ENCODE data around the gene DNAJC4.

Gene DNAJC4, protein sequence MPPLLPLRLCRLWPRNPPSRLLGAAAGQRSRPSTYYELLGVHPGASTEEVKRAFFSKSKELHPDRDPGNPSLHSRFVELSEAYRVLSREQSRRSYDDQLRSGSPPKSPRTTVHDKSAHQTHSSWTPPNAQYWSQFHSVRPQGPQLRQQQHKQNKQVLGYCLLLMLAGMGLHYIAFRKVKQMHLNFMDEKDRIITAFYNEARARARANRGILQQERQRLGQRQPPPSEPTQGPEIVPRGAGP

DNA sequence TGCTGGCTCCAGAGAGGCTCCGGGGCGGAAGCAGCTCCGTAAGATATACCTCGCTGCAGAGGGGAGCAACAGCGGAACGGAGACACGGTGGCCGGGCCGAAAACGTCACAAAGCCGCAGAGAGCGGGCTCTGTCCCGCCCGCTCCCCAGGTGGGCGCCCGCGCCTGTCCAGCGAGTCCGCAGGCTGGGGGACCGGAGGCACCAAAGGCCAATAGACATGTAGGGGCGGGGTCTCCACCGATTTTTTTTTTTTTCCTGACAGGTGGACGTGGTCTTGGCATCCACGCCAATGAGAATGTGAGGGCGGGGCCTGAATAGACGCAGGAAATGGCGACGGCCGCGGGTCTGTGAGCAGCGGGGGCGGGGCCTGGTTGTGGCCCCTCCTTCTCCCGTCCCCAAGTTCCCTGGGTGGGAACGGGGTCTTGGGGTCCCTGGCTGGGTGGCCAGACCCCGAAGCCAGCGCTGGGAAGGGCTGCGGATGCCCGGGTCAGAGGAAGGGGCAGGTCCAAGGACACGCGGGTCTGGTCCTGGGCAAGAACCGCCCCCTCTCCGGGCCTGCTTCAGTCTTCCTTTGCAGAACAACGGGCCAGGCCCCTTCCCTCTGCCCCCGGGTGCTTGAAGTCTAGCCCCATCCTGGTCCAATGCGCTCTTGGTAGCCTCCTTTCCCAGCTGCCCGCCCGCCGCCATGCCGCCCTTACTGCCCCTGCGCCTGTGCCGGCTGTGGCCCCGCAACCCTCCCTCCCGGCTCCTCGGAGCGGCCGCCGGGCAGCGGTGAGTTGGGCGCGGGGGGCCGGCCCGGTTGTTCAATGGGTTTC is at the start of gene DNAJC4:
DNAJC4 (plus strand) TSS at position 378 of the 814 bp plus-strand sequence; CDS start at position 685, 307 bp downstream.
- POLR2A ChIA-PET: interaction anchor here (0.6 kb wide), 1 partner anchor 40 kb away, joined by 6 read pairs; no protein-coding TSS in a partner anchor
- TF ChIP-seq, protein P1, sequence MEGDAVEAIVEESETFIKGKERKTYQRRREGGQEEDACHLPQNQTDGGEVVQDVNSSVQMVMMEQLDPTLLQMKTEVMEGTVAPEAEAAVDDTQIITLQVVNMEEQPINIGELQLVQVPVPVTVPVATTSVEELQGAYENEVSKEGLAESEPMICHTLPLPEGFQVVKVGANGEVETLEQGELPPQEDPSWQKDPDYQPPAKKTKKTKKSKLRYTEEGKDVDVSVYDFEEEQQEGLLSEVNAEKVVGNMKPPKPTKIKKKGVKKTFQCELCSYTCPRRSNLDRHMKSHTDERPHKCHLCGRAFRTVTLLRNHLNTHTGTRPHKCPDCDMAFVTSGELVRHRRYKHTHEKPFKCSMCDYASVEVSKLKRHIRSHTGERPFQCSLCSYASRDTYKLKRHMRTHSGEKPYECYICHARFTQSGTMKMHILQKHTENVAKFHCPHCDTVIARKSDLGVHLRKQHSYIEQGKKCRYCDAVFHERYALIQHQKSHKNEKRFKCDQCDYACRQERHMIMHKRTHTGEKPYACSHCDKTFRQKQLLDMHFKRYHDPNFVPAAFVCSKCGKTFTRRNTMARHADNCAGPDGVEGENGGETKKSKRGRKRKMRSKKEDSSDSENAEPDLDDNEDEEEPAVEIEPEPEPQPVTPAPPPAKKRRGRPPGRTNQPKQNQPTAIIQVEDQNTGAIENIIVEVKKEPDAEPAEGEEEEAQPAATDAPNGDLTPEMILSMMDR (IDR thresholded peaks at IDR 0.05; ENCODE audit: control extremely low read depth, extremely low read depth, low read depth, missing control alignments): no peak
- peak; percentile 89 for DNase-seq (ENCODE audit: extremely low spot score)
- CTCF ChIA-PET: interaction anchor here (1.1 to 30.9 kb wide), 2 partner anchors 13 to 20 kb away, joined by 3 to 368 read pairs; partner anchors contain the start of gene FERMT3

- TF ChIP-seq, protein P1 (IDR thresholded peaks at IDR 0.05; ENCODE audit: control extremely low read depth, extremely low read depth, low read depth, missing control alignments): no peak
- DNase-seq (ENCODE audit: extremely low spot score): no peak
- POLR2A ChIA-PET: interaction anchor here (0.6 to 1.0 kb wide), 3 partner anchors 58 to 181 kb away, joined by 3 read pairs; partner anchors contain the start of gene PPP1R14B
- CTCF ChIA-PET: interaction anchor here (1.0 to 2.0 kb wide), 4 partner anchors 14 to 413 kb away, joined by 3 to 8 read pairs (median 4); no protein-coding TSS in a partner anchor
Observed at GRCh38 chr11:64180891-64181290, 49.5 kb upstream of the DNAJC4 start.

DNA sequence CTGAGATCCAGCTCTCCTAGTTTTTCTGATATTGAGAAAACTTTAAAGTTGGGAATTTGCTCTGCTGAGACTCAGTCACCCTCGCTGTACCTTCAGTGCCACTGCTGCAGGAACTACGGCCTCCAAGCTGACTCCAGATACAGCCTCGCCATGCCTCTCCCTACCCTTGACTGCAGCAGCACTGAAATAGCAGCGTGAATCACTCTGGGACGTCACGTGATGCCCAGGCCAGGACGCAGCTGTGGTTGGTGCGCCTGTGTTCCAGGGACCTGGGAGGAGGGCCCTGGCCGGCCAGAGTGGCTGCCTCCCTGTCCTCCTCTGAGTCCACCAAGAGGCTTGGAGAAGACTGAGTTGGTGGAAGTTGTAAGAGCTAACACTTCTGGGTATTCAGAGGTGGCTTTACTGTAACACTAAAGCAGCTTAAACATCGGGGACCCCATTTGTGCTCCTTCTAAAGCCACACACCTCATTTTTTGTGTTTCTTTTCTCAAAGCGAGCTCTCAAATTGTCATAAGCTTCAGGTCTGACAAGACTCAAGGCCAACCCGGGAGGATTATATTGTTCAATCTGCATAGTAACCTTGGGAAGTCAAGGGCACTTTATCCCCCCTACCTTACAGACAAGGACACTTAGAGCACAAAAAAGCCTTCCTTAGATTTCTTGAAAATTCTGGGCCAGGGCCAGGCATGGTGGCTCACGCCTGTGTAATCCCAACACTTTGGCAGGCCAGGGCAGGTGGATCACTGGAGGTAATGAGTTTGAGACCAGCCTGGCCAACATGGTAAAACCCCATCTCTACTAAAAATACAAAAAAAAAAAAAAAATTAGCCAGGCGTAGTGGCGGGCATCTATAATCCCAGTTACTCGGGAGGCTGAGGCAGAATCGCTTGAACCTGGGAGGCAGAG is 48.6 kb upstream of the DNAJC4 start:
- POLR2A ChIA-PET: interaction anchor here (0.5 to 1.0 kb wide), 4 partner anchors 26 to 1362 kb away, joined by 3 to 4 read pairs (median 3); no protein-coding TSS in a partner anchor
- CTCF ChIA-PET: interaction anchor here (1.0 to 2.0 kb wide), 4 partner anchors 15 to 414 kb away, joined by 3 to 8 read pairs (median 4); no protein-coding TSS in a partner anchor
- TF ChIP-seq, protein P1 (IDR thresholded peaks at IDR 0.05; ENCODE audit: control extremely low read depth, extremely low read depth, low read depth, missing control alignments): no peak
- DNase-seq (ENCODE audit: extremely low spot score): peak; percentile 52

DNA sequence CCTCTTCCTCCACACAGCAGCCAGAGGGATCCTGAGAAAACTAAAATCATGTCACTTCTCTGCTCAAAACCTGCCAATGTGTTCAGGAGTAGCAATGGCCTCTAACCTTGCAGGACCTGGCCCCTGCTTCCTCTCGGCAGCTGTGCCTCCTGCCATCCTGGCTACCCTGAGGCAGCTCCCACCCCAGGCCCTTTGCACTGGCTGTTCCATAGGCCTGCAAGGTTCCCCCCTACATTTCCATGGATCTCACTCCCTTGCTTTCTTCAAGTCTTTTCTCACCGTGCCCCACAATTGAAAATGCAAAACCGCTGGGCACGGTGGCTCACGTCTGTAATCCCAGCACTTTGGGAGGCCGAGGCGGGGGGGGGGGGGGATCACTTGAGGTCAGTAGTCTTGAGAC is 46.5 kb upstream of the DNAJC4 start:
- TF ChIP-seq, protein P1 (IDR thresholded peaks at IDR 0.05; ENCODE audit: control extremely low read depth, extremely low read depth, low read depth, missing control alignments): no peak
- ChIA-PET POLR2A (interaction anchor here (0.6 to 3.9 kb wide), 10 partner anchors 19 to 577 kb away, joined by 3 to 36 read pairs (median 6); partner anchors contain the start of genes CCDC88B and FERMT3), CTCF (interaction anchor here (0.6 to 6.8 kb wide), 3 partner anchors 21 to 171 kb away, joined by 3 to 61 read pairs (median 12); partner anchors contain the start of genes CATSPERZ and FERMT3)
- no peak for DNase-seq (ENCODE audit: extremely low spot score)

- CTCF ChIA-PET: interaction anchor here (0.8 to 6.8 kb wide), 9 partner anchors 9 to 185 kb away, joined by 3 to 61 read pairs (median 5); partner anchors contain the start of genes CATSPERZ and FERMT3
- POLR2A ChIA-PET: interaction anchor here (0.6 to 3.9 kb wide), 21 partner anchors 10 to 593 kb away, joined by 3 to 36 read pairs (median 4); partner anchors contain the start of genes BAD, FERMT3, FKBP2 and PRDX5
- TF ChIP-seq, protein P1 (IDR thresholded peaks at IDR 0.05; ENCODE audit: control extremely low read depth, extremely low read depth, low read depth, missing control alignments): no peak
- DNase-seq (ENCODE audit: extremely low spot score): no peak
Observed at GRCh38 chr11:64185175-64185692, 45.1 kb upstream of the DNAJC4 start.
